HG03354 (cell line): ENCODE data around the gene ITGB1.
"Not testable (repeated sequence)": the region's sequence is repeated elsewhere in the genome, so short reads cannot be mapped to it uniquely, and the experiment has no call there.

Experiments used
- ATAC-seq: cut with Tn5 transposase; IDR thresholded peaks from one replicate; pipeline ENCODE4 v1.9.1; 2021; ENCODE audit warnings: mild to moderate bottlenecking; ENCODE audit not compliant: unreplicated experiment, poor library complexity, severe bottlenecking

Gene ITGB1

DNA sequence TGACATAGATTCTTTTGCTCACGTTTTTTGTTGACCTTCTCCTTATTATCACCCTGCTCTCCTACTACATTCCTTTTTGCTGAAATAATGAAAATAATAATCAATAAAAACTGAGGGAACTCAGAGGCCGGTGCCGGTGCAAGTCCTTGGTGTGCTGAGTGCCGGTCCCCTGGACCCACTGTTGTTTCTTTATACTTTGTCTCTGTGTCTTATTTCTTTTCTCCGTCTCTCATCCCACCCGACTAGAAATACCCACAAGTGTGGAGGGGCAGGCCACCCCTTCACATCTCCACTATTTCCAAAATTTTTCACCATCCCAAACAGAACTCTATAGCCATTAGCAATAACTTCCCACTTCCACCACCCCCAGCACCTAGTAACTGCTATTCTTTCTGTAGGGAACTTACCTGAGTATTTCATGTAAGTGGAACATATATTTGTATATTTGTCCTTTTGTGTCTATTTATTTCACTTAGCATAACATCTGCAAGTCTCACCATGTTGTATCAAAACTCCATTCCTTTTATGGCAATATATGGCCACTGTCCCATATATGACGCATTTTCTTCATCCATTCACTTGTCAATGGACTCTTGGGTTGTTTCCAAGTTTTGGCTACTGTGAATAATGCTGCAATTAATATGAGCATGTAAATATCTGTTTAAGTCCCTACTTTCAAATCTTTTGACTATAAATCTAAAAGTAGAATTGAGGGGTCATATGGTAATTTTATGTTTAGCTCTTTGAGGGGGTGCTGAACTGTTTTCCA lies 62.6 kb downstream of the ITGB1 start:
- ATAC-seq, result not testable (repeated sequence)

DNA sequence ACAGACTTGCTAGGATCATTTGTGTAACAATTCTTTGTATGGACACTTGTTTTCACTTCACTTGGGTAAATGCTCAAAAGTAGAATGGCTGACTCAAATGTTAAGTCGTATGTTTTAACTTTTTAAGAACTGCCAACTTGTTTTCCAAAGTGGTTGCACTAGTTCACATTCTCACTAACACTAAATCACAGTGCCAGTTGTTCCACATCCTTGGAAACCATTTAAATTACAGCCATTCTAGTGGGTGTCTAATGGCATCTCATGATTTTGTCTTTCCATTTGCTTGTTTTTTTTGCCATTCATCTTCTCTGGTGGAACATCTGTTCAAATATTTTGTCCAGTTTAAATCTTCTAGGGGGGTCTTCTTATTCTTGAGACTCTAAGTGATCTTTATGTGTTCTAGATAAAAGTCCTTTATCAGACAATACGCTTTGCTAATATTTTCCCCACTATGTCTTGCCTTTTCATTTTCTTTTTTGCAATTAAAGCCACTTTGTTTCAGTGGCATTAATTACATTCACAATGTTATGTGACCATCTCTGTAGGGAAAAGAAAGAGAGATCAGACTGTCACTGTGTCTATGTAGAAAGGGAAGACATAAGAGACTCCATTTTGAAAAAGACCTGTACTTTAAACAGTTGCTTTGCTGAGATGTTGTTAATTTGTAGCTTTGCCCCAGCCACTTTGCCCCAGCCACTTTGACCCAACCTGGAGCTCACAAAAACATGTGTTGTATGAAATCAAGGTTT lies 63.9 kb downstream of the ITGB1 start:
- no peak for ATAC-seq

GRCh38 chr10:32893434-32893833 lies 64.6 kb downstream of the ITGB1 start:
- no peak for ATAC-seq

DNA sequence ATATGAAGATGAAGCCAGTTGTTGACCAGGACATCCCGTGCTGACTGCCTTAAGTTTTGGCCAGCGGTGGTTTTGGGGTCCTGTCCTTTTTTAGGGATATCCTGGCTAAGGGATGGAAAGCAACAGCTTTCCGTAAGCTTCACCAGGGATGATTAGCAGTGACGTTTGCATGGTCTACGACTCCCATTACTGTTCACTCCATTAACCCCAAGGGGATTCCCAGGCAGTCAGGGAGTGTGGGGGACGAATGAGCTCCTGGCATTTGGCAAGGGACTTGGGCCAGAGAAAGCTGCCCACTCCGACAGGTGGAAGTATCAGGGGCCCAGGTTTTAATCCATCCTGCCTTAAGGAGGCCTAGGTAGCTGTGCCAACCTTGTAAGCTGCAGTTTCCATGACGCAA lies 66.8 kb downstream of the ITGB1 start:
- ATAC-seq, result no peak

DNA sequence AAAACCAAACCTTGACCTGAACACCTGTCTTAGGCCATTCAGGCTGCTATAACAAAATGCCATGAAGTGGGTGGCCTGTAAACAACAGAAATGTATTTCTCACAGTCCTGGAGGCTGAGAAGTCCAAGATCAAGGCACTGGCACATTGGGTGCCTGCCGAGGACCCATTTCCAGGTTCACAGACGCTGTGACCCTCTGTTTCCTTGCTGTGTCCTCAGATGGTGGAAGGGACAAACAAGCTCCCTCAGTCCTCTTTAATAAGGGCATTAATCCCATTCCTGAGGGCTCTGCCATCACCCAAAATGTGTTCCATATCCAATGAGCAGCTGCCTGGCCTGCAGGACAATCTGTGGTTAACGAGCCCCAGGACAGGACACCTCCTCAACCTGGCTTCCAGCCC lies 67.6 kb downstream of the ITGB1 start:
- no peak for ATAC-seq

DNA sequence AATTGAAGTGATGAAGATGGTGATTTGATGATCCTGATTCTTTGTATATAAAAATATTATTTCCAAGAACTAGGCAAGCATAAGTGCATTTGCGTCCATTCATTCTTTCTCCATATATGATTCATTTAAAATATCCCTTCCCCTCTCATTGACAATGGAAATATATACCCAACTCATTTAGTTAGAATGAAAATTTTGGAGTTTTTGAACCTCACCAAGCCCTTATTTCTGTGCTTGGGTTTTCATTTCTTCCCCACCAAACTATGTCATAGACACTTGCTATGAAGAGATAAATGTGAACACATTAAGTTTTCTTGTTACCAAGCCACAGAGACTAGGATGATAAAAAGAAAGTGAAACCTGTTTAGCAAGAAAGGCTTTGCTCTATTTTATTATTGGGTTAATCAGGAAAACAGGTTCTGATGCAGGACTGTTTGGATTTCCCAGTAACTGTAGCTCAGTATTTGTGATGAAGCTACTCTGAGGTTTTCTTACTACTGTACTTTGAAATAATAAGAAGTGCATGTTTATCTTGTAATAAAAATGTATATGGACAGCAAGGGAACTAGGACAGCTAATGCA lies 68.3 kb downstream of the ITGB1 start:
- no peak for ATAC-seq

DNA sequence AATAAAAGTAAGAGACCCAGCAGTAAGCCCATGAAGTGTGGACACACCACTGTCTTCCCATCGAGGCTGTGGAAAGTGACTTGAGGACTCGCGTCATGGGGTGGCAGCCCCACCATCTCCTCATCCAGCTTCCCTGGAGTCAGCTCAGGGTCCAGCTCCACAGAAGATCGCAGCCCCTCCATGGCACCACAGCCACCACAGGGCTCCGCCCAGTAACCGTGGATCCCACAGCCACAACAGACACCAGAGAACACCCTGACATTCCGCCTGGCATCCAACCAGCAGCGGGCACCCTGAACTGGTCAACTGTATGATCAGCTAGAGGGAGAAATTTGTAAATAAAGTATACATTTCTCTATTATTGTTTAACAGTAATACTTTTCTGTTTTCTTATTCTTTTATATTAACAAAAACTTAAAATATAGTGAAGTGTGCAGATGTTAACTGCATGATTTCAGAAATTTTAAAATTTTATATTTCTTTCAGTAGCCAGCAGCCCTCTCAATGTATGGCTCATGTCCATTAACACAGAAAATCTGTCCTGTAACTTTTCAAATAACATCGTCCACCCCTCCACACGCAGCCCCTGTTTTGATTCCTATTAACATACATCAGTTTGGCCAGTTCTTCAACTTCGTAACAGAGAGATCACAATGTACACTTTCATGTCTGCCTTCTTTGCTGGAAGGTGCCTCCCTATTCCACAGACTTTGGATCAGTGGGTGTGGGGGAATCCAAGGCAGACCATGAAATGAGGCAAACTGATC lies 69.7 kb downstream of the ITGB1 start:
- ATAC-seq, result no peak

DNA sequence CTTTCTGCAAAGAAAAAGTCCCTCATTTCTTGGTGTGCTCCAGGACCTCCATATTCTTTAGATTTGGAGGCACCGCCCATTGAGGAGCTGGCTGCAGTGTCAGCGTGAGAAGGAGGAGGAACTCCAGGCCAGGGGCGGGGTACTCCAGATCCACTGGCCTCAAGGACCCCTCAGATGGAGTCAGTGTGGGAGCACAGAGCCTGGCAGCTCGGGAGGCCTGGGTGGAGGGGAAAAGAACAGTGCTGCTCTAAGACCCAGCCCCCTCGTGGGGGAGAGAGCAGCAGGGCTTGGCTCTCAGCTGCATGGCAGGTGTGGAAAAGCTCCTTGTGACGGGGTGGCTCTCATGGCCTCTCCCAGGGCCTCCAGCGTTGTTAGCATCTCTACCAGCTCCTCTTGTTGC lies 70.5 kb downstream of the ITGB1 start:
- no peak for ATAC-seq

- ATAC-seq, result no peak
Measured at GRCh38 chr10:32882076-32882475, 76.0 kb downstream of the ITGB1 start.

DNA sequence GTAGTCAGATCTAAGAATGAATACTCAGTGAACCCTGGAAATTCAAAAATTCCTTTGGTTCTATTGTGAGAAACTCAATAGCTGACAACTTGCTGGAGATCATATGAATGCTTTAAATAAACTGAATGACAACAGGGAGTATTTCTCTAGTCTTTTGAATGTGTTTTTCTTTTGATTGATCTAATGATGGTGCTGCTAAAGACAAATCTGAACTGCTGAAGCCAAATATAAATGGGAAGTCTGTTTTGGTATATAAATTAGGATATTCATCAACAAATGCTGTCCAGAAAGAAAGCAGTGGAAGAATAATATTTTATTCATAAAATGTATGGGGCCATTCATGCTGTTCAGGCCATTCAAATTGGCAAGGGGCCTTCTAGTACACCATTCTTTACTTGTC lies 79.4 kb downstream of the ITGB1 start:
- no peak for ATAC-seq

DNA sequence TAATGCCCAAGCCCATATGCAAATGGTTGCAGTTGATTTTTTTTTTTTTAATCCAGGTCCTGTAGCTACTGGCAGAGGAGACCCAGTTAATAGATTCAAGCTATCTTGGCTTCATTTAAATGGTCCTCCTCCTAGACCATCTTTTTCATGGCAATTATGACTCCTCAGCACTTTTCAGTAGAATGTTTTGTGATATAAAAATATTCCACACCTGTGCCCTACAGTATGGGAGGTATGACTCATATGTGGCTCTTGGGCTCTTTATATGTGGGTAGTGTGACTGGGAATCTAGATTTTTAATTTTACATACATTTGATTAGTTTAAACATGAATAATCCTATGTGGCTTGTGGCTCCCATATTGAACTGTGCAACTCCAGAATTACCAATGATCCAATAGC lies 80.1 kb downstream of the ITGB1 start:
- ATAC-seq, result no peak

DNA sequence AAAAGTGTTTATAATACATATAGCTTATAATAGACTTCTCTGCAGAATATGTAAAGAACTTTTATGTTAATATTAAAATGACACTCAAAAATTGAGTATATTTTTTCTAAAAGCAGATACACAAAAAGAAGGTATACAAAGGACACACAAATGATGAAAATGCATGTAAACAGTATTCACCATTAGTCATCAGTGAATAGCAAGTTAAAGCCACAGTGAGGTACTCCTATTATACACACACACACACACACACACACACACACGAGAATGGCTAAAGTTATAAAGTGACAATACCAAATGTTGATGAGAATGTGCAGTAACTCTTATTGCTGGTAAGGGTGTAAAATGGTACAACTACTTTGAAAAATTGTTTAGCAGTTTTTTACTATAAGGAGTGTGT lies 92.9 kb downstream of the ITGB1 start:
- ATAC-seq, result no peak

GRCh38 chr10:32854435-32854834 lies 103.6 kb downstream of the ITGB1 start:
- no peak for ATAC-seq

DNA sequence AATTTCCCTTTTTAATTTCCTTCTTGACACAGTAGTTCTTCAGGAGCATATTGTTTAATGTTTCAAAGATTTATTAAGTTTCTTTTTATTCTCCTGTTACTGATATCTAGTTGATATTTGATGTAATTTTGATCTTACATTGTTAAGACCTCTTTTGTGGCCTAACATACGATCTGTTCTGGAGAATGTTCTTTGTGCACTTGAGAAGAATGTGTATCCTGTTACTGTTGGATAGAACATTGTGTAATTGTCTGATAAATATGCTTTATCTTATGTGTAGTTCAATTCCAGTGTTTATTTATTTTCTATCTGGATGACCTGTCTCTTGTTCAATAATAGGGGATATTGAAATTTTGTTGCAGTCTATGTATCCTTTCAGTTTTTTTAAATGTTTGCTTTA lies 106.7 kb downstream of the ITGB1 start:
- no peak for ATAC-seq
